Measurements from ENCODE around the gene RAD51D. TPM values are rescaled to one million over a fixed set of nuclear protein-coding genes. Genes with fewer than 3 reads are reported as not detected.
"Not testable (repeated sequence)": the region's sequence is repeated elsewhere in the genome, so short reads cannot be mapped to it uniquely, and the experiment has no call there.

RAD51D gene
- total RNA-seq, 1 donor from 2014 or later: 22.9 TPM

DNA sequence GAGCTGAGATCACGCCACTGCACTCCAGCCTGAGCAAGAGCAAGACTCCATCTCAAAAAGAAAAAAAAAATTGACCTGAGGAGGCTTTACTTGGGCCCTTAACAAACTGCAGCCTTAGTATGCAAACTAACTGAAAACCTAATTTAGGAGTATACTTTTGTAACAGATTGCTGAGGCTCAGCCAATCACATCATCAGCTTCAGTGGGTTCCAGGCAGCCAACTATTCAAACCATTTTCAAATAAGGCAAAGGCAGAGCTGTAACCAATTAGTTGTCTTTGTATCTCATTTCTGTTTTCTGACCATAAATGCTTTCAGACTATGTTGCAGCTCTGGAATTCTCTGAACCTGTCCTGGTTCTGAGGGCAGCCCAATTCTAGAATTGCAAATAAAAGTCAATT lies 23.9 kb downstream of the RAD51D start:
- intact Hi-C loops (cut with micrococcal nuclease): no loop called here
- POLR2A ChIA-PET: no interaction called here
- no peak overlapping the region for H3K27ac Mint-ChIP-seq

DNA sequence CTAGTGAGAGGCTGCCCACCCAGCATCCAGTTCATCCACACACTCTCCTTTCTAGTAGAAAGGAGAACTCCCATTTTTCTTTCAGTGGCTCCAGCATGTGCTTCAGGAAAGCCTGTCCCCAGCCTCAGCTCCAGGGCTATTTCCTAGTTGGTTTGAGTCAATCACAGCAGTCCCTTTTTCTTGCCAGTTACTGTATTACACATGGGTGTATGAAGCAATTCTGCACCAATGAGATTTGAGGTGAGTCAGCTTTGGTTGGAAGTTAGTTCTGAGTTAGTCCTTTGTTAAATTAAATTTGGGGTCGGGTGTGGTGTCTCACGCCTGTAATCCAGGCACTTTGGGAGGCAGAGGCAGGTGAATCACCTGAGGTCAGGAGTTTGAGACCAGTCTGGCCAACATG lies 24.8 kb downstream of the RAD51D start:
- H3K9me3 Mint-ChIP-seq: no peaks in the 10 kb centered on the region
- intact Hi-C loops (cut with micrococcal nuclease): no loop called here
- peaks cover 5% of the 10 kb centered on the region for H3K4me1 Mint-ChIP-seq
- DNase-seq (no peak), ATAC-seq (ENCODE audit: low read depth) (no peak)
- peaks cover 15% of the 10 kb centered on the region for H3K36me3 Mint-ChIP-seq (ENCODE audit: low read depth)
- no peaks in the 10 kb centered on the region for H3K27me3 Mint-ChIP-seq
- CTCF ChIA-PET: no interaction called here
- TF ChIP-seq, protein P1, sequence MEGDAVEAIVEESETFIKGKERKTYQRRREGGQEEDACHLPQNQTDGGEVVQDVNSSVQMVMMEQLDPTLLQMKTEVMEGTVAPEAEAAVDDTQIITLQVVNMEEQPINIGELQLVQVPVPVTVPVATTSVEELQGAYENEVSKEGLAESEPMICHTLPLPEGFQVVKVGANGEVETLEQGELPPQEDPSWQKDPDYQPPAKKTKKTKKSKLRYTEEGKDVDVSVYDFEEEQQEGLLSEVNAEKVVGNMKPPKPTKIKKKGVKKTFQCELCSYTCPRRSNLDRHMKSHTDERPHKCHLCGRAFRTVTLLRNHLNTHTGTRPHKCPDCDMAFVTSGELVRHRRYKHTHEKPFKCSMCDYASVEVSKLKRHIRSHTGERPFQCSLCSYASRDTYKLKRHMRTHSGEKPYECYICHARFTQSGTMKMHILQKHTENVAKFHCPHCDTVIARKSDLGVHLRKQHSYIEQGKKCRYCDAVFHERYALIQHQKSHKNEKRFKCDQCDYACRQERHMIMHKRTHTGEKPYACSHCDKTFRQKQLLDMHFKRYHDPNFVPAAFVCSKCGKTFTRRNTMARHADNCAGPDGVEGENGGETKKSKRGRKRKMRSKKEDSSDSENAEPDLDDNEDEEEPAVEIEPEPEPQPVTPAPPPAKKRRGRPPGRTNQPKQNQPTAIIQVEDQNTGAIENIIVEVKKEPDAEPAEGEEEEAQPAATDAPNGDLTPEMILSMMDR (IDR thresholded peaks at IDR 0.05): no peak
- POLR2A ChIA-PET: no interaction called here
- H3K4me3 Mint-ChIP-seq: no peak overlapping the region
- H3K27ac Mint-ChIP-seq: no peak overlapping the region

More for the DNA sequence above, 23.9 kb downstream of the RAD51D start:
- TF ChIP-seq, protein P1 (IDR thresholded peaks at IDR 0.05): no peak
- CTCF ChIA-PET: no interaction called here
- no peak for ATAC-seq (ENCODE audit: low read depth)
- H3K4me1 Mint-ChIP-seq: peaks cover 2% of the 10 kb centered on the region
- peaks cover 23% of the 10 kb centered on the region for H3K36me3 Mint-ChIP-seq (ENCODE audit: low read depth)
- H3K4me3 Mint-ChIP-seq: no peak overlapping the region
- no peaks in the 10 kb centered on the region for H3K9me3 Mint-ChIP-seq
- DNase-seq: no peak
- H3K27me3 Mint-ChIP-seq: no peaks in the 10 kb centered on the region

DNA sequence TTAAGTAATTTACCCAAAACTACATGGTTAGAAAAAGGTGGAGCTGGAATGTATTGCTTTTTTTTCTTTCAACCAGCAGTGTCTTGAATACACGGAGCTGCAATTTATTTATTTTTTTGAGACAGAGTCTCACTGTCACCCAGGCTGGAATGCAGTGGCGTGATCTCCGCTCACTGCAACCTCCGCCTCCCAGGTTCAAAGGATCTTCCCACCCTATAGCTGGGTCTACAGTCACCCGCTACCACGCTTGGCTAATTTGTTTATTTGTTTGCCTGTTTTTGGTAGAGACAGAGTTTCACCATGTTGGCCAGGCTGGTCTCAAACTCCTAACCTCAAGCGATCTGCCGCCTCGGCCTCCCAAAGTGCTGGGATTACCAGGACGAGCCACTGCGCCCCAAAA lies 29.0 kb downstream of the RAD51D start:
- ChIA-PET POLR2A (interaction anchor here (1.9 kb wide), 1 partner anchor 27 kb away, joined by 16 read pairs; the partner anchor contains the start of gene RFFL), CTCF (interaction anchor here (1.0 to 2.3 kb wide), 9 partner anchors 26 to 729 kb away, joined by 3 to 25 read pairs (median 6); partner anchors contain the start of genes RAD51D and RFFL)
- H3K27me3 Mint-ChIP-seq; H3K4me3 Mint-ChIP-seq; intact Hi-C loops (cut with micrococcal nuclease); DNase-seq; H3K9me3 Mint-ChIP-seq; H3K36me3 Mint-ChIP-seq (ENCODE audit: low read depth); ATAC-seq (ENCODE audit: low read depth); H3K27ac Mint-ChIP-seq: not testable (repeated sequence)
- H3K4me1 Mint-ChIP-seq: peaks cover 33% of the 10 kb centered on the region

DNA sequence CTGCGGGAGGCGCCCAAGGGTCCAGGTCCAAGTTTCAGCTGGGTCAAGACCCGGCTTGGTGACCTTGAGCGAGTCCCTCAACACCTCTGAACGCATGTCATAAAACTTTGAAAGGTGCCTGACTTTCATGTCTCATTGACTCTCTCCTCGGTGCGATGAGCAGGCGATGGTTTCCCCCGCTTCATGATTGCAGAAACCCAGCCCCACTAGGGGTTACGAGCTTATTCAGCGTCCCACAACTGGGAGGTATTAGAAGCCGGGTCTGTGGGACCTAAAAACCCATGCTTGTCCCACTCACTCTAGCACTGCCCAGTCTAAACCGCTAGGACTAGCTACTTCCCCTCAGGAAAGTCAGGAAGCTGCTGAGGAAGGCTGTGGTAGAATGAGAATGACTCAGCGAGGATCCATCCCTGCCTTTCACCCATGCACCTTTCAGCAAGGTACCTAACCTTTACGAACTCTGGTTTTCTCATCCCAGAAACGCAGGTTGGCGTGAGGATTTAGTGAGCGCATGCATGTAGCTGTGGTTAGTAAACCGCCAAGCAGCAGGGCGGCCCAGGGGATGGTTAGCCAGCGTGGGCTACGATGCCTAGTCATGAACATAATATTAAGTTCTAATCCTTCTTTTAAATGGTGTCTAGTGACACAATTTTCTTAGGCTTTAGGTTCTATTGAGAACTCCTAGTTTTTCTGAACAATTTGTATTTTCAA lies 29.9 kb downstream of the RAD51D start:
- ATAC-seq (ENCODE audit: low read depth) (peak; percentile 23), DNase-seq (no peak)
- Mint-ChIP-seq H3K27me3 (no peaks in the 10 kb centered on the region), H3K36me3 (ENCODE audit: low read depth) (peaks cover 6% of the 10 kb centered on the region), H3K4me1 (peaks cover 33% of the 10 kb centered on the region), H3K27ac (peak overlapping the region; percentile 91), H3K9me3 (no peaks in the 10 kb centered on the region), H3K4me3 (peak overlapping the region; percentile 89)
- ChIA-PET CTCF (interaction anchor here (0.7 to 2.3 kb wide), 19 partner anchors 12 to 728 kb away, joined by 3 to 25 read pairs (median 4); partner anchors contain the start of genes LIG3, RAD51D and RFFL), POLR2A (interaction anchor here (0.5 to 3.2 kb wide), 12 partner anchors 9 to 489 kb away, joined by 3 to 22 read pairs (median 6); partner anchors contain the start of genes CCT6B, LIG3, RAD51D and RFFL)
- TF ChIP-seq, protein P1 (IDR thresholded peaks at IDR 0.05): no peak
- intact Hi-C loops (cut with micrococcal nuclease): loop anchor here (1.0 kb wide), 10 partner anchors 26 to 153 kb away; partner anchors contain the start of genes CCT6B, NLE1, RAD51D and RFFL

DNA sequence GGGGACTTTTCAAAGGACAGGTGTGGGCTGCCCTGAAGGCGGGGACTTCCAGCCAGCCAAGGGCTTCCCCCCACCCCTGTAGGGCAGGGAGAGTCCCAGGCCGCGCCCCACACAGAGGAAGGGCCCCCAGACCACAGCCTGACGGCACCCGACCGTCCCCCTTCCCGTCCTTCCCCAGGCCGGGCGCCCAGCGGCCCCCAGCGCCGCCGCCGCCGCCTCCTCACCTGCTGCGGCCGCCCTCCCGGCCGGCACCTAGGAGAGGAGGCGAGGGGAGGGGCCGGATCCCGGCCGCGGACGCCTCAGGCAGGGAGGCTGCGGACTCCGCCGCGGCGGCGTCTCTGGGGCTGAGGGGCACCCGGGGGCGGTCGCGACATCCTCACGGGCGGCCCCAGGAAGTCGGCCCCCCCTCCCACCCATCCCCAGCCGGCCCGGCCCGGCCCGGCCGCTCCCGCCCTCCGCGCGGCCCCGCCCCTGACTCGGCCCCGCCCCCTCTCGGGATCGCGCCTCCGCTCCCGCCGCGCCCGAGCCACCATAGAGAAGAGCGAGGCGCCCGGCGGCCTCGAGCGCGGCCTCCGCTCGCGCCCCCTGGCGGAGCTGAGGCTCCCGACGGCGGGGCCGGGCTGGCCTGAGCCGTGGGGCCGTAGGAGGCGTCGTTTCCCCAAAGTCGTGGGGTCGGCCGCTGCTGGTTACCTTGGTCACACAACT lies 30.6 kb downstream of the RAD51D start:
- TF ChIP-seq, protein P1 (IDR thresholded peaks at IDR 0.05): peak; percentile 40
- DNase-seq: peak; percentile 92
- Mint-ChIP-seq H3K27me3 (no peaks in the 10 kb centered on the region), H3K4me1 (peaks cover 33% of the 10 kb centered on the region), H3K4me3 (peak overlapping the region; percentile 91), H3K27ac (peak overlapping the region; percentile 92), H3K9me3 (no peaks in the 10 kb centered on the region), H3K36me3 (ENCODE audit: low read depth) (peaks cover 6% of the 10 kb centered on the region)
- POLR2A ChIA-PET: interaction anchor here (0.9 to 3.2 kb wide), 14 partner anchors 19 to 490 kb away, joined by 3 to 22 read pairs (median 6); partner anchors contain the start of genes CCT6B, LIG3, RAD51D and RFFL
- ATAC-seq (ENCODE audit: low read depth): peak; percentile 81
- intact Hi-C loops (cut with micrococcal nuclease): loop anchor here (1.0 kb wide), 10 partner anchors 26 to 153 kb away; partner anchors contain the start of genes CCT6B, NLE1, RAD51D and RFFL
- CTCF ChIA-PET: interaction anchor here (0.7 to 2.3 kb wide), 18 partner anchors 11 to 728 kb away, joined by 3 to 25 read pairs (median 4); partner anchors contain the start of genes LIG3, RAD51D and RFFL

Measured in activated B cell treated with CpG ODN at 0.5 μM for 24 hours (primary cell).